ENCODE measurements around the gene MARCHF6. TPM values are rescaled to one million over a fixed set of nuclear protein-coding genes. Genes with fewer than 3 reads are reported as not detected.

The MARCHF6 gene
- polyA plus RNA-seq, 3 donors, result 24.0 to 90.1 (median 31.0) TPM

DNA sequence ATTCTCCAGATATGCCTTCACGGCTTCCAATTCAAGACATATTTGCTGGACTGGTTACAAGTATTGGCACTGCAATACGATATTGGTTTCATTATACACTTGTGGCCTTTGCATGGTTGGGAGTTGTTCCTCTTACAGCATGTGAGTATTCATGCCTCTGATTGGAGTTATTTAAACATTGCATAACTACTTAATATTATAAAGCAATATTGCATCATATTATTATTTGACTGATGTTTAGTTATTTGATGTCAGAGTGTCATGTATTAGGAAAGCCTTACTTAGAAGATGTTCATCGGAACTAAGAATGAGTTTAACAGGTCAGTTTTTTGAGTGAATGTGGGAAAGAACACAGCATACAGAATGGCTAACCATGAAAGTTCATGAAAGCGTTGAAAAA lies 28.3 kb downstream of the MARCHF6 start:
- Histone ChIP-seq H3K27me3 (ENCODE audit: control insufficient read depth in 2 of 2, insufficient read depth in 2 of 2, low read length in 2 of 2) (no peaks in the 10 kb centered on the region), H3K36me3 (replicated peaks in 1 of 2; ENCODE audit: control insufficient read depth in 1 of 2, insufficient read depth in 2 of 2, low read length in 2 of 2) (peaks cover 22 to 87% of the 10 kb centered on the region in 2 donors), H3K9ac (ENCODE audit: insufficient read depth, low read length, poor library complexity, severe bottlenecking) (no peak overlapping the region), H3K4me2 (replicated peaks; ENCODE audit: extremely low read depth, low read length, poor library complexity, severe bottlenecking) (no peak overlapping the region), H4K20me1 (ENCODE audit: insufficient read depth, low read length) (peaks cover 58% of the 10 kb centered on the region), H3K4me1 (ENCODE audit: control insufficient read depth in 1 of 2, insufficient read depth in 2 of 2, low read length in 2 of 2) (peaks cover 0 to 4% of the 10 kb centered on the region in 2 donors), H3K4me3 (replicated peaks in 1 of 3; ENCODE audit: low read depth in 2 of 3, low read length in 3 of 3) (no peak overlapping the region), H3K9me3 (replicated peaks in 1 of 2; ENCODE audit: control insufficient read depth in 1 of 2, insufficient read depth in 1 of 2, low read length in 2 of 2) (no peaks in the 10 kb centered on the region), H2AFZ (ENCODE audit: insufficient read depth, low read depth, low read length, poor library complexity, severe bottlenecking) (no peak overlapping the region), H3K79me2 (ENCODE audit: insufficient read depth, low read length) (peaks cover 54% of the 10 kb centered on the region), H3K27ac (ENCODE audit: low read depth in 1 of 2, low read length in 2 of 2) (no peak overlapping the region)
- Mint-ChIP-seq H3K27me3 (ENCODE audit: low read depth in 3 of 3) (peaks cover 0 to 1% (median 0%) of the 10 kb centered on the region in 3 donors), H3K36me3 (peaks cover 51 to 60% of the 10 kb centered on the region in 2 donors), H3K27ac (peak overlapping the region in 3 of 7 donors; percentile 45 to 69 (median 46)), H3K4me1 (peaks cover 14% of the 10 kb centered on the region), H3K9me3 (no peaks in the 10 kb centered on the region), H3K4me3 (no peak overlapping the region)
- TF ChIP-seq CTCF (IDR thresholded peaks at IDR 0.05), result no peak
- DNase-seq, result no peak
- WGBS (ENCODE audit: insufficient coverage), result no CpG with 5 or more reads among the region's 4 CpGs
- intact Hi-C loops (cut with micrococcal nuclease), result no loop called here

GRCh38 chr5:10384483-10384882 lies 31.0 kb downstream of the MARCHF6 start:
- TF ChIP-seq CTCF (IDR thresholded peaks at IDR 0.05), result no peak
- WGBS (ENCODE audit: insufficient coverage), result 100% methylated on average over 1 of the region's 3 CpGs
- Histone ChIP-seq H3K4me2 (replicated peaks; ENCODE audit: extremely low read depth, low read length, poor library complexity, severe bottlenecking) (no peak overlapping the region), H3K9me3 (replicated peaks in 1 of 2; ENCODE audit: control insufficient read depth in 1 of 2, insufficient read depth in 1 of 2, low read length in 2 of 2) (no peaks in the 10 kb centered on the region), H3K4me3 (replicated peaks in 1 of 3; ENCODE audit: low read depth in 2 of 3, low read length in 3 of 3) (no peak overlapping the region), H3K27me3 (ENCODE audit: control insufficient read depth in 2 of 2, insufficient read depth in 2 of 2, low read length in 2 of 2) (no peaks in the 10 kb centered on the region), H2AFZ (ENCODE audit: insufficient read depth, low read depth, low read length, poor library complexity, severe bottlenecking) (no peak overlapping the region), H3K36me3 (replicated peaks in 1 of 2; ENCODE audit: control insufficient read depth in 1 of 2, insufficient read depth in 2 of 2, low read length in 2 of 2) (peaks cover 39 to 98% of the 10 kb centered on the region in 2 donors), H3K79me2 (ENCODE audit: insufficient read depth, low read length) (peaks cover 28% of the 10 kb centered on the region), H3K9ac (ENCODE audit: insufficient read depth, low read length, poor library complexity, severe bottlenecking) (no peak overlapping the region), H4K20me1 (ENCODE audit: insufficient read depth, low read length) (peaks cover 41% of the 10 kb centered on the region), H3K4me1 (ENCODE audit: control insufficient read depth in 1 of 2, insufficient read depth in 2 of 2, low read length in 2 of 2) (no peaks in the 10 kb centered on the region), H3K27ac (ENCODE audit: low read depth in 1 of 2, low read length in 2 of 2) (no peak overlapping the region)
- peaks cover 0 to 2% (median 0%) of the 10 kb centered on the region in 7 donors for H3K9me3 Mint-ChIP-seq
- intact Hi-C loops (cut with micrococcal nuclease), result no loop called here
- H3K4me3 Mint-ChIP-seq, result no peak overlapping the region
- peaks cover 0 to 1% (median 0%) of the 10 kb centered on the region in 3 donors for H3K27me3 Mint-ChIP-seq (ENCODE audit: low read depth in 3 of 3)
- no peak overlapping the region for H3K27ac Mint-ChIP-seq
- DNase-seq, result no peak
- H3K36me3 Mint-ChIP-seq, result peaks cover 53 to 68% of the 10 kb centered on the region in 2 donors
- peaks cover 9% of the 10 kb centered on the region for H3K4me1 Mint-ChIP-seq

Measured in CD14-positive monocyte (primary cell).